ENCODE results near the gene ARL15. TPM values are rescaled to one million over a fixed set of nuclear protein-coding genes. Genes with fewer than 3 reads are reported as not detected.

The ARL15 gene
- total and polyA plus RNA-seq, 4 donors: 5.7 to 66.2 (median 14.9) TPM

DNA sequence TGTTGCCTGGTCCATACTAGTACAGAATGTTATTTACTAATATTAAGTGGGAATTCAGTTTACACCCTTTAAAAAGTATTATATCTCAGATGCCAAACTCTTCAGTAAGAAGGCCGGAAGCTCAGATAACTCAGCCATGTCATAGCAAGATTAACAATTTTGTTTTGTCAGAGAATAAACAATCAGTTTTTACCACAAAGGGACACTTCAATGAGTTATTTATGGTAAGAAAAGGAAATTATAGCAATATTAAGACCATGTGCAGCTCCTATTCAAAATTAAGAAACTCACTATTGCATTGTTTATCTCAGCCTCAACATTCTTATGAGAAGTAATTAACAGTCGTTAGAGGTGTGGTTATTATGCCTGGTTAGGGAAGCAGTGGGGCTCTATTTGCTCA lies 13.1 kb upstream of the ARL15 start:
- Histone ChIP-seq H3K27me3 (ENCODE audit: control insufficient read depth in 3 of 3, insufficient read depth in 3 of 3, low read length in 2 of 3) (no peaks in the 10 kb centered on the region), H3K27ac (ENCODE audit: low read depth in 1 of 2, low read length in 1 of 2) (no peak overlapping the region), H3K4me1 (ENCODE audit: control insufficient read depth in 5 of 5, insufficient read depth in 5 of 5, low read length in 5 of 5) (no peaks in the 10 kb centered on the region), H3K9me3 (ENCODE audit: control insufficient read depth in 4 of 4, insufficient read depth in 3 of 4, low read length in 3 of 4) (no peaks in the 10 kb centered on the region), H3K36me3 (ENCODE audit: control insufficient read depth in 4 of 4, insufficient read depth in 4 of 4, low read length in 4 of 4) (no peaks in the 10 kb centered on the region), H3K9ac (ENCODE audit: insufficient read depth in 1 of 2, low read length in 2 of 2) (no peak overlapping the region), H3K4me3 (no peak overlapping the region)
- 44 to 47% methylated on average over 2 of the region's 2 CpGs for WGBS, 2 donors
- ATAC-seq (ENCODE audit: insufficient read depth, low FRiP score): no peak
- TF ChIP-seq, protein P1, sequence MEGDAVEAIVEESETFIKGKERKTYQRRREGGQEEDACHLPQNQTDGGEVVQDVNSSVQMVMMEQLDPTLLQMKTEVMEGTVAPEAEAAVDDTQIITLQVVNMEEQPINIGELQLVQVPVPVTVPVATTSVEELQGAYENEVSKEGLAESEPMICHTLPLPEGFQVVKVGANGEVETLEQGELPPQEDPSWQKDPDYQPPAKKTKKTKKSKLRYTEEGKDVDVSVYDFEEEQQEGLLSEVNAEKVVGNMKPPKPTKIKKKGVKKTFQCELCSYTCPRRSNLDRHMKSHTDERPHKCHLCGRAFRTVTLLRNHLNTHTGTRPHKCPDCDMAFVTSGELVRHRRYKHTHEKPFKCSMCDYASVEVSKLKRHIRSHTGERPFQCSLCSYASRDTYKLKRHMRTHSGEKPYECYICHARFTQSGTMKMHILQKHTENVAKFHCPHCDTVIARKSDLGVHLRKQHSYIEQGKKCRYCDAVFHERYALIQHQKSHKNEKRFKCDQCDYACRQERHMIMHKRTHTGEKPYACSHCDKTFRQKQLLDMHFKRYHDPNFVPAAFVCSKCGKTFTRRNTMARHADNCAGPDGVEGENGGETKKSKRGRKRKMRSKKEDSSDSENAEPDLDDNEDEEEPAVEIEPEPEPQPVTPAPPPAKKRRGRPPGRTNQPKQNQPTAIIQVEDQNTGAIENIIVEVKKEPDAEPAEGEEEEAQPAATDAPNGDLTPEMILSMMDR (IDR thresholded peaks at IDR 0.05; ENCODE audit: control extremely low read depth, extremely low read depth): no peak
- DNase-seq: no peak

DNA sequence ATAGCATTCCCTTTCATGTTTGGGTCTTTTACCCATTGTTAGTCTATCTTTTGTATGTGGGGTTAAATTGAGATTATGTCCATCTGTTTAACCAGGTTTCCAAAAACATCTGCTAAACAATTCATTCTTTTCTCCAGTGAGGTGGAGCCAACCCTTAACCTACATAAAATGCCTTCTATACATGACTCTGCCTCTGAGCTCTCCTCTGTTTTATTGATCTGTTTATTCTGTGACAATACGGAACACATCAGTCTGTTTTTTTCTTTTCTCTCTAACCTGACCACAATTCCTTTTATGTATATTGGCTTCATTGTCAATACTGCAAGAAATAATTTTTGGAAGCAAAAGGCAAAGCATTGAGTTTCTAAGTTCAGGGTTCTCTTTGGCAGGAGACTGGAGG lies 9.9 kb upstream of the ARL15 start:
- 97 to 98% methylated on average over 1 of the region's 1 CpG for WGBS, 2 donors
- H3K4me3 ChIP-seq: no peak overlapping the region
- H3K9me3 ChIP-seq (ENCODE audit: control insufficient read depth in 4 of 4, insufficient read depth in 3 of 4, low read length in 3 of 4): no peaks in the 10 kb centered on the region
- DNase-seq (no peak), ATAC-seq (ENCODE audit: insufficient read depth, low FRiP score) (no peak)
- H3K4me1 ChIP-seq (ENCODE audit: control insufficient read depth in 5 of 5, insufficient read depth in 5 of 5, low read length in 5 of 5): no peaks in the 10 kb centered on the region
- no peaks in the 10 kb centered on the region for H3K36me3 ChIP-seq (ENCODE audit: control insufficient read depth in 4 of 4, insufficient read depth in 4 of 4, low read length in 4 of 4)
- TF ChIP-seq, protein P1 (IDR thresholded peaks at IDR 0.05; ENCODE audit: control extremely low read depth, extremely low read depth): no peak
- no peaks in the 10 kb centered on the region for H3K27me3 ChIP-seq (ENCODE audit: control insufficient read depth in 3 of 3, insufficient read depth in 3 of 3, low read length in 2 of 3)
- no peak overlapping the region for H3K27ac ChIP-seq (ENCODE audit: low read depth in 1 of 2, low read length in 1 of 2)
- H3K9ac ChIP-seq (ENCODE audit: insufficient read depth in 1 of 2, low read length in 2 of 2): no peak overlapping the region

DNA sequence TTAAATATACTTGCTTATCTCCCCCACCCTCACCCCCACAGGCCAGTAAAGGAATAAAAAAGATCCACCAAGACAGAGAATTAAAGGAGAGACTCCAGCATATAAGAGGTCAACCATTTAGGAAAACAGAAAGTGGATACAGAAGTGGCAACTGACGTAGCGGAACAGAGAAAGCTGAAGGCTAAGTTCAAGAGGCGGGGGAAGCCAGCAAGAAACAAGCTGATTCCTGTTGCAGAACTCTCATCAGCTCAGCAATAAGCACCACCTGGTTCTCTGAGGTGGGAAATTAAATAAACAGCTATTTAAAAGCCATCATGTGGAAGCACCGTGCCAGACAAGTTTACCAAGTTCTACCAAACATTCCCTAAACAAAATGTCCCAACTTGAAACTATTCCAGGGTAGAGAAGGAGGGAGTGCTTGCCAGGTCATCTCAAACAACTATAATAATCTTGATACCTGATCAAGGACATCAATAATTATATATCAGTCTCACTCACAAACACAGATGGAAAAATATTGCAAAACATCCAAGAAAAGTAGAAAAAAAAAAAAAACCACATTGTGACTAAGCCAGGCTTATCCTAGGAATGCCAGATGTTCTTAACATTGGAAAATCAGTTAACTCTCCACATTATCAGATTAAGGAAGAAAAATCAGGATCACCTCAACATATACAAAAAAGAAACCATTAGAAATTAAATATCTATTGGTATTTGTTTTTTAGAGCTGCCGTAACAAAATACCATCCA lies 7.3 kb upstream of the ARL15 start:
- Histone ChIP-seq H3K36me3 (ENCODE audit: control insufficient read depth in 4 of 4, insufficient read depth in 4 of 4, low read length in 4 of 4) (no peaks in the 10 kb centered on the region), H3K9ac (ENCODE audit: insufficient read depth in 1 of 2, low read length in 2 of 2) (no peak overlapping the region), H3K27ac (ENCODE audit: low read depth in 1 of 2, low read length in 1 of 2) (no peak overlapping the region), H3K4me3 (no peak overlapping the region), H3K27me3 (ENCODE audit: control insufficient read depth in 3 of 3, insufficient read depth in 3 of 3, low read length in 2 of 3) (peaks cover 0 to 6% (median 5%) of the 10 kb centered on the region in 3 donors), H3K4me1 (ENCODE audit: control insufficient read depth in 5 of 5, insufficient read depth in 5 of 5, low read length in 5 of 5) (no peaks in the 10 kb centered on the region), H3K9me3 (ENCODE audit: control insufficient read depth in 4 of 4, insufficient read depth in 3 of 4, low read length in 3 of 4) (no peaks in the 10 kb centered on the region)
- TF ChIP-seq, protein P1 (IDR thresholded peaks at IDR 0.05; ENCODE audit: control extremely low read depth, extremely low read depth): no peak
- ATAC-seq (ENCODE audit: insufficient read depth, low FRiP score): no peak
- no peak for DNase-seq
- 85 to 91% methylated on average over 5 of the region's 5 CpGs for WGBS, 2 donors

All from lung (tissue), 12 donors.